Retinal pigment epithelial cell (primary cell): ENCODE results near the gene ENG.

Source experiments
- DNase-seq: peaks from one replicate; pipeline ENCODE4 v3.0.0-alpha.2; 2010; ENCODE audit warnings: low read depth
- H3K4me3 ChIP-seq: 2 replicates; pipeline ENCODE4 v1.5.1; 2011; ENCODE audit warnings: mild to moderate bottlenecking, low read length, control low read depth, moderate library complexity
- CTCF ChIP-seq: conservative IDR thresholded peaks from 2 replicates; pipeline ENCODE4 v1.5.1; 2011; ENCODE audit warnings: low read depth, low read length, control low read depth, inconsistent platforms

The ENG gene

GRCh38 chr9:127792417-127793031 is 61.9 kb downstream of the ENG start:
- no peak for DNase-seq

GRCh38 chr9:127791085-127791484 is 63.4 kb downstream of the ENG start:
- no peak overlapping the region for H3K4me3 ChIP-seq
- TF ChIP-seq CTCF: no peak
- no peak for DNase-seq

More at GRCh38 chr9:127792417-127793031, 61.9 kb downstream of the ENG start:
- TF ChIP-seq CTCF: no peak
- no peak overlapping the region for H3K4me3 ChIP-seq

GRCh38 chr9:127790094-127790855 is 64.2 kb downstream of the ENG start:
- no peak for TF ChIP-seq CTCF
- no peak overlapping the region for H3K4me3 ChIP-seq
- DNase-seq: no peak

GRCh38 chr9:127789179-127789578 is 65.3 kb downstream of the ENG start:
- no peak overlapping the region for H3K4me3 ChIP-seq
- TF ChIP-seq CTCF: no peak
- no peak for DNase-seq

GRCh38 chr9:127788337-127789011 is 66.0 kb downstream of the ENG start:
- TF ChIP-seq CTCF: no peak
- no peak overlapping the region for H3K4me3 ChIP-seq
- no peak for DNase-seq

- DNase-seq: no peak
- peak; percentile 53 for TF ChIP-seq CTCF
- peak overlapping the region; percentile 89 for H3K4me3 ChIP-seq
Observed at GRCh38 chr9:127786773-127787104, 67.7 kb downstream of the ENG start.
